ENCODE measurements around the gene SGF29. TPM values are rescaled to one million over a fixed set of nuclear protein-coding genes. Genes with fewer than 3 reads are reported as not detected.

SGF29 gene
- total and polyA plus RNA-seq, 2 experiments from 2014 or later, result 10.0 to 17.6 TPM

- H3K79me2 ChIP-seq (replicated peaks; ENCODE audit: insufficient read depth), result no peaks in the 10 kb centered on the region
- H3K4me3 ChIP-seq, result no peak overlapping the region
- H3K4me1 Mint-ChIP-seq, result peaks cover 2% of the 10 kb centered on the region; the same call in 1 of the 3 replicates
- H3K4me1 ChIP-seq (ENCODE audit: insufficient read depth), result no peaks in the 10 kb centered on the region
- H3K36me3 ChIP-seq (ENCODE audit: insufficient read depth), result no peaks in the 10 kb centered on the region; the same call in 1 of the 2 replicates
- H3K27ac ChIP-seq (ENCODE audit: low read depth), result no peak overlapping the region
- peaks cover 10% of the 10 kb centered on the region for H3K27me3 Mint-ChIP-seq (ENCODE audit: insufficient read depth, low read depth, poor library complexity)
- no peak overlapping the region for H3K27ac Mint-ChIP-seq
- no peak for ATAC-seq
- H3F3A ChIP-seq (replicated peaks; ENCODE audit: low read depth), result no peaks in the 10 kb centered on the region
- no peak for TF ChIP-seq JUNB (IDR thresholded peaks at IDR 0.05; ENCODE audit: unreplicated experiment)
- no peak for TF ChIP-seq EZH2 (IDR thresholded peaks at IDR 0.05; ENCODE audit: low read depth, unreplicated experiment)
- TF ChIP-seq, protein P1, sequence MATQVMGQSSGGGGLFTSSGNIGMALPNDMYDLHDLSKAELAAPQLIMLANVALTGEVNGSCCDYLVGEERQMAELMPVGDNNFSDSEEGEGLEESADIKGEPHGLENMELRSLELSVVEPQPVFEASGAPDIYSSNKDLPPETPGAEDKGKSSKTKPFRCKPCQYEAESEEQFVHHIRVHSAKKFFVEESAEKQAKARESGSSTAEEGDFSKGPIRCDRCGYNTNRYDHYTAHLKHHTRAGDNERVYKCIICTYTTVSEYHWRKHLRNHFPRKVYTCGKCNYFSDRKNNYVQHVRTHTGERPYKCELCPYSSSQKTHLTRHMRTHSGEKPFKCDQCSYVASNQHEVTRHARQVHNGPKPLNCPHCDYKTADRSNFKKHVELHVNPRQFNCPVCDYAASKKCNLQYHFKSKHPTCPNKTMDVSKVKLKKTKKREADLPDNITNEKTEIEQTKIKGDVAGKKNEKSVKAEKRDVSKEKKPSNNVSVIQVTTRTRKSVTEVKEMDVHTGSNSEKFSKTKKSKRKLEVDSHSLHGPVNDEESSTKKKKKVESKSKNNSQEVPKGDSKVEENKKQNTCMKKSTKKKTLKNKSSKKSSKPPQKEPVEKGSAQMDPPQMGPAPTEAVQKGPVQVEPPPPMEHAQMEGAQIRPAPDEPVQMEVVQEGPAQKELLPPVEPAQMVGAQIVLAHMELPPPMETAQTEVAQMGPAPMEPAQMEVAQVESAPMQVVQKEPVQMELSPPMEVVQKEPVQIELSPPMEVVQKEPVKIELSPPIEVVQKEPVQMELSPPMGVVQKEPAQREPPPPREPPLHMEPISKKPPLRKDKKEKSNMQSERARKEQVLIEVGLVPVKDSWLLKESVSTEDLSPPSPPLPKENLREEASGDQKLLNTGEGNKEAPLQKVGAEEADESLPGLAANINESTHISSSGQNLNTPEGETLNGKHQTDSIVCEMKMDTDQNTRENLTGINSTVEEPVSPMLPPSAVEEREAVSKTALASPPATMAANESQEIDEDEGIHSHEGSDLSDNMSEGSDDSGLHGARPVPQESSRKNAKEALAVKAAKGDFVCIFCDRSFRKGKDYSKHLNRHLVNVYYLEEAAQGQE (IDR thresholded peaks at IDR 0.05; ENCODE audit: unreplicated experiment), result no peak
- TF ChIP-seq STAT1 (IDR thresholded peaks at IDR 0.05; ENCODE audit: unreplicated experiment), result no peak
- no peak for TF ChIP-seq POLR2AphosphoS5 (IDR thresholded peaks at IDR 0.05; ENCODE audit: low read depth)
- H2AFZ ChIP-seq, result no peak overlapping the region
- no peaks in the 10 kb centered on the region for H4K20me1 ChIP-seq (replicated peaks; ENCODE audit: insufficient read depth)
- H3K9me2 ChIP-seq (ENCODE audit: insufficient read depth), result no peaks in the 10 kb centered on the region; the same call in 1 of the 2 replicates
- no peak overlapping the region for H3K4me2 ChIP-seq
- no peaks in the 10 kb centered on the region for H3K27me3 ChIP-seq (ENCODE audit: insufficient read depth)
- H3K4me3 Mint-ChIP-seq, result no peak overlapping the region
- H3K9me3 Mint-ChIP-seq, result no peaks in the 10 kb centered on the region
- DNase-seq (ENCODE audit: low spot score), result no peak
- peaks cover 20% of the 10 kb centered on the region for H3K36me3 Mint-ChIP-seq (ENCODE audit: low read depth)
Observed at GRCh38 chr16:28589069-28589468, 35.3 kb downstream of the SGF29 start.

DNA sequence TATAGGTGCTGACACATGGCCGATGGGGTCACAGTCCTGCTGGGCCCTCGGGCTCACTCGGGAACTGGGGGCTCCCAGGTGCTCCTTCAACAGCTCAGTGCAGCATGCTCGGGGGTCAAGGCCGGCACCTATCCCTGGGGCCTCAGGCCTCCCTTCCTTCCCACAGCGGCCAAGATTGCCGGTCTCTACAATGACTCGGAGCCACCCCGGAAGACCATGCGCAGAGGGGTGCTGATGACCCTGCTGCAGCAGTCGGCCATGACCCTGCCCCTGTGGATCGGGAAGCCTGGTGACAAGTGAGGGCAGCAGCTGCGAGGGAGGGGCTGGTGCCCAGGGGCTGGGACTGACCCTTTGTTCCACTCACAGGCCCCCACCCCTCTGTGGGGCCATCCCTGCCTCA is 36.2 kb downstream of the SGF29 start:
- H3K79me2 ChIP-seq (replicated peaks; ENCODE audit: insufficient read depth), result no peaks in the 10 kb centered on the region
- H4K20me1 ChIP-seq (replicated peaks; ENCODE audit: insufficient read depth), result no peaks in the 10 kb centered on the region
- no peak for DNase-seq (ENCODE audit: low spot score)
- no peaks in the 10 kb centered on the region for H3K4me1 ChIP-seq (ENCODE audit: insufficient read depth)
- H3K4me3 ChIP-seq, result no peak overlapping the region
- no peak overlapping the region for H3K4me2 ChIP-seq
- TF ChIP-seq, protein P2, sequence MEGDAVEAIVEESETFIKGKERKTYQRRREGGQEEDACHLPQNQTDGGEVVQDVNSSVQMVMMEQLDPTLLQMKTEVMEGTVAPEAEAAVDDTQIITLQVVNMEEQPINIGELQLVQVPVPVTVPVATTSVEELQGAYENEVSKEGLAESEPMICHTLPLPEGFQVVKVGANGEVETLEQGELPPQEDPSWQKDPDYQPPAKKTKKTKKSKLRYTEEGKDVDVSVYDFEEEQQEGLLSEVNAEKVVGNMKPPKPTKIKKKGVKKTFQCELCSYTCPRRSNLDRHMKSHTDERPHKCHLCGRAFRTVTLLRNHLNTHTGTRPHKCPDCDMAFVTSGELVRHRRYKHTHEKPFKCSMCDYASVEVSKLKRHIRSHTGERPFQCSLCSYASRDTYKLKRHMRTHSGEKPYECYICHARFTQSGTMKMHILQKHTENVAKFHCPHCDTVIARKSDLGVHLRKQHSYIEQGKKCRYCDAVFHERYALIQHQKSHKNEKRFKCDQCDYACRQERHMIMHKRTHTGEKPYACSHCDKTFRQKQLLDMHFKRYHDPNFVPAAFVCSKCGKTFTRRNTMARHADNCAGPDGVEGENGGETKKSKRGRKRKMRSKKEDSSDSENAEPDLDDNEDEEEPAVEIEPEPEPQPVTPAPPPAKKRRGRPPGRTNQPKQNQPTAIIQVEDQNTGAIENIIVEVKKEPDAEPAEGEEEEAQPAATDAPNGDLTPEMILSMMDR (conservative IDR thresholded peaks at IDR 0.05; ENCODE audit: low read depth in 2 of 2), result no peak
- TF ChIP-seq, protein P1 (IDR thresholded peaks at IDR 0.05; ENCODE audit: unreplicated experiment), result no peak
- no peak for TF ChIP-seq ETS1 (IDR thresholded peaks at IDR 0.05)
- TF ChIP-seq ZNF331 (CRISPR knock-in tag; IDR thresholded peaks at IDR 0.05; ENCODE audit: low read depth), result no peak
- no peak for TF ChIP-seq ZNF114 (CRISPR knock-in tag; IDR thresholded peaks at IDR 0.05)
- no peak for TF ChIP-seq CREB1 (CRISPR knock-in tag; IDR thresholded peaks at IDR 0.05; ENCODE audit: low read depth)
- TF ChIP-seq NANOG (IDR thresholded peaks at IDR 0.05; ENCODE audit: borderline replicate concordance), result no peak
- TF ChIP-seq STAT1 (IDR thresholded peaks at IDR 0.05; ENCODE audit: unreplicated experiment), result no peak
- TF ChIP-seq EZH2phosphoT487 (IDR thresholded peaks at IDR 0.05; ENCODE audit: unreplicated experiment), result no peak
- TF ChIP-seq EZH2 (IDR thresholded peaks at IDR 0.05; ENCODE audit: low read depth, unreplicated experiment), result no peak
- Mint-ChIP-seq H3K27me3 (ENCODE audit: insufficient read depth, low read depth, poor library complexity) (peaks cover 10% of the 10 kb centered on the region), H3K4me3 (no peak overlapping the region), H3K27ac (no peak overlapping the region), H3K36me3 (ENCODE audit: low read depth) (peaks cover 16% of the 10 kb centered on the region), H3K4me1 (peaks cover 2% of the 10 kb centered on the region; the same call in 1 of the 3 replicates), H3K9me3 (no peaks in the 10 kb centered on the region)
- no peaks in the 10 kb centered on the region for H3K27me3 ChIP-seq (ENCODE audit: insufficient read depth)
- no peak for ATAC-seq
- H3F3A ChIP-seq (replicated peaks; ENCODE audit: low read depth), result no peaks in the 10 kb centered on the region
- no peak overlapping the region for H2AFZ ChIP-seq
- no peak overlapping the region for H3K27ac ChIP-seq (ENCODE audit: low read depth)
- no peaks in the 10 kb centered on the region; the same call in 1 of the 2 replicates for H3K36me3 ChIP-seq (ENCODE audit: insufficient read depth)
- H3K9me2 ChIP-seq (ENCODE audit: insufficient read depth), result no peaks in the 10 kb centered on the region; the same call in 1 of the 2 replicates

All from GM23338 (cell line).